ENCODE measurements around the gene PIEZO2.

DNA sequence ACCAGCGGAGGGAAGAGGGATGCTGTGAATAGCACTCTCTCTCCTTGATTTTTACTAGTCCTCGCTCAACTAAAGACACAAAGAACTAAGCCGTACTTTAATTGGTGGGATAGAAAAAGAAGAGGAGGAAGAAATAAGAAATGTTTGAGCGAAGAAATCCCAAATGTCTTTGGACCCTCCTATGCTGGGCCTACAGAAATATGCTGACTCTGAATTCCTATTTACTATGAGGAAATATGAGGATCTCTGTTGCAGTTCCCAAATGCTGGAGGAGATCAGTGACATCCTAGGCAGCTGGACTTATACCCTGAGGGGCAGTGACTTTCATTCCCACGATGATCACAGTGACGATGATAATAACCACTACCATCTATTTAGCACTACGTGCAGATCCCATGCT, 16.6 kb upstream of the PIEZO2 start:
- TF ChIP-seq, protein P1, sequence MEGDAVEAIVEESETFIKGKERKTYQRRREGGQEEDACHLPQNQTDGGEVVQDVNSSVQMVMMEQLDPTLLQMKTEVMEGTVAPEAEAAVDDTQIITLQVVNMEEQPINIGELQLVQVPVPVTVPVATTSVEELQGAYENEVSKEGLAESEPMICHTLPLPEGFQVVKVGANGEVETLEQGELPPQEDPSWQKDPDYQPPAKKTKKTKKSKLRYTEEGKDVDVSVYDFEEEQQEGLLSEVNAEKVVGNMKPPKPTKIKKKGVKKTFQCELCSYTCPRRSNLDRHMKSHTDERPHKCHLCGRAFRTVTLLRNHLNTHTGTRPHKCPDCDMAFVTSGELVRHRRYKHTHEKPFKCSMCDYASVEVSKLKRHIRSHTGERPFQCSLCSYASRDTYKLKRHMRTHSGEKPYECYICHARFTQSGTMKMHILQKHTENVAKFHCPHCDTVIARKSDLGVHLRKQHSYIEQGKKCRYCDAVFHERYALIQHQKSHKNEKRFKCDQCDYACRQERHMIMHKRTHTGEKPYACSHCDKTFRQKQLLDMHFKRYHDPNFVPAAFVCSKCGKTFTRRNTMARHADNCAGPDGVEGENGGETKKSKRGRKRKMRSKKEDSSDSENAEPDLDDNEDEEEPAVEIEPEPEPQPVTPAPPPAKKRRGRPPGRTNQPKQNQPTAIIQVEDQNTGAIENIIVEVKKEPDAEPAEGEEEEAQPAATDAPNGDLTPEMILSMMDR (IDR thresholded peaks at IDR 0.05; ENCODE audit: insufficient read depth, low read length, poor library complexity, severe bottlenecking): no peak
- TF ChIP-seq EZH2phosphoT487 (conservative IDR thresholded peaks at IDR 0.05; ENCODE audit: low read length): no peak

Data from SU-DHL-6 (cell line).